Ascending aorta (tissue), 2 donors: Measurements from ENCODE around the gene DNAJB14. TPM values are rescaled to one million over a fixed set of nuclear protein-coding genes. Genes with fewer than 3 reads are reported as not detected.
A peak's percentile ranks its signal among the peaks of the same experiment; 100 is the strongest.

Source experiments
- DNase-seq, 2 donors: peaks; one replicate each; pipeline ENCODE4 v3.0.0-alpha.2; 2019; ENCODE audit warnings: low spot score in 2 of 2
- H3K27ac ChIP-seq, 2 donors: fragments of 200-600 bp; sonication (generic); one replicate each; pipeline ENCODE4 v1.5.1; 2016 to 2017; ENCODE audit warnings: mild to moderate bottlenecking in 1 of 2
- H3K27me3 ChIP-seq: fragments of 200-600 bp; sonication (generic); one replicate; pipeline ENCODE4 v1.5.1; 2017
- H3K36me3 ChIP-seq, 2 donors: fragments of 200-600 bp; sonication (generic); one replicate each; pipeline ENCODE4 v1.5.1; 2016
- H3K4me1 ChIP-seq, 2 donors: fragments of 200-600 bp; sonication (generic); one replicate each; pipeline ENCODE4 v1.5.1; 2016 to 2017; ENCODE audit warnings: mild to moderate bottlenecking in 1 of 2
- H3K4me3 ChIP-seq, 2 donors: fragments of 200-600 bp; sonication (generic); one replicate each; pipeline ENCODE4 v1.5.1; 2016 to 2017; ENCODE audit warnings: mild to moderate bottlenecking in 1 of 2
- H3K9me3 ChIP-seq, 2 donors: fragments of 200-600 bp; sonication (generic); one replicate each; pipeline ENCODE4 v1.5.1; 2016
- intact Hi-C: fragments of 100-400 bp; cut with DNase I; formaldehyde crosslinking; loops from one replicate; pipeline ENCODE4 v1.15.1; 2023
- total RNA-seq: library from RNA; depleted of rRNA; stranded (reverse); fragments of >200 nt; gene quantifications from one replicate; pipeline ENCODE4 v1.1.0, GENCODE V29; 2016
- TF ChIP-seq, protein P1 (sequence below), 3 experiments: fragments of 200-600 bp in 2 of 3; fragments of 450-650 bp in 1 of 3; sonication (generic) in 2 of 3; IDR thresholded peaks; one replicate each; pipeline ENCODE4 v1.5.1; 2016 to 2019; ENCODE audit warnings: antibody characterized with exemption in 3 of 3, mild to moderate bottlenecking in 1 of 3, moderate library complexity in 1 of 3

Gene DNAJB14
- total RNA-seq, 1 donor from 2014 or later: 15.5 TPM

GRCh38 chr4:99917575-99917974, 28.8 kb downstream of the DNAJB14 start:
- H3K9me3 ChIP-seq: no peaks in the 10 kb centered on the region
- H3K4me3 ChIP-seq: no peak overlapping the region
- no peaks in the 10 kb centered on the region for H3K4me1 ChIP-seq
- intact Hi-C loops: no loop called here
- H3K36me3 ChIP-seq: peaks cover 5 to 43% of the 10 kb centered on the region in 2 donors
- no peak for DNase-seq
- TF ChIP-seq, protein P1, sequence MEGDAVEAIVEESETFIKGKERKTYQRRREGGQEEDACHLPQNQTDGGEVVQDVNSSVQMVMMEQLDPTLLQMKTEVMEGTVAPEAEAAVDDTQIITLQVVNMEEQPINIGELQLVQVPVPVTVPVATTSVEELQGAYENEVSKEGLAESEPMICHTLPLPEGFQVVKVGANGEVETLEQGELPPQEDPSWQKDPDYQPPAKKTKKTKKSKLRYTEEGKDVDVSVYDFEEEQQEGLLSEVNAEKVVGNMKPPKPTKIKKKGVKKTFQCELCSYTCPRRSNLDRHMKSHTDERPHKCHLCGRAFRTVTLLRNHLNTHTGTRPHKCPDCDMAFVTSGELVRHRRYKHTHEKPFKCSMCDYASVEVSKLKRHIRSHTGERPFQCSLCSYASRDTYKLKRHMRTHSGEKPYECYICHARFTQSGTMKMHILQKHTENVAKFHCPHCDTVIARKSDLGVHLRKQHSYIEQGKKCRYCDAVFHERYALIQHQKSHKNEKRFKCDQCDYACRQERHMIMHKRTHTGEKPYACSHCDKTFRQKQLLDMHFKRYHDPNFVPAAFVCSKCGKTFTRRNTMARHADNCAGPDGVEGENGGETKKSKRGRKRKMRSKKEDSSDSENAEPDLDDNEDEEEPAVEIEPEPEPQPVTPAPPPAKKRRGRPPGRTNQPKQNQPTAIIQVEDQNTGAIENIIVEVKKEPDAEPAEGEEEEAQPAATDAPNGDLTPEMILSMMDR (IDR thresholded peaks at IDR 0.05): no peak
- H3K27ac ChIP-seq: no peak overlapping the region
- H3K27me3 ChIP-seq: no peaks in the 10 kb centered on the region

GRCh38 chr4:99915449-99915848, 31.0 kb downstream of the DNAJB14 start:
- H3K36me3 ChIP-seq: peaks cover 5 to 40% of the 10 kb centered on the region in 2 donors
- no peaks in the 10 kb centered on the region for H3K4me1 ChIP-seq
- intact Hi-C loops: no loop called here
- no peaks in the 10 kb centered on the region for H3K27me3 ChIP-seq
- no peak overlapping the region for H3K4me3 ChIP-seq
- no peak for DNase-seq
- no peak overlapping the region for H3K27ac ChIP-seq
- TF ChIP-seq, protein P1 (IDR thresholded peaks at IDR 0.05): no peak
- H3K9me3 ChIP-seq: no peaks in the 10 kb centered on the region

DNA sequence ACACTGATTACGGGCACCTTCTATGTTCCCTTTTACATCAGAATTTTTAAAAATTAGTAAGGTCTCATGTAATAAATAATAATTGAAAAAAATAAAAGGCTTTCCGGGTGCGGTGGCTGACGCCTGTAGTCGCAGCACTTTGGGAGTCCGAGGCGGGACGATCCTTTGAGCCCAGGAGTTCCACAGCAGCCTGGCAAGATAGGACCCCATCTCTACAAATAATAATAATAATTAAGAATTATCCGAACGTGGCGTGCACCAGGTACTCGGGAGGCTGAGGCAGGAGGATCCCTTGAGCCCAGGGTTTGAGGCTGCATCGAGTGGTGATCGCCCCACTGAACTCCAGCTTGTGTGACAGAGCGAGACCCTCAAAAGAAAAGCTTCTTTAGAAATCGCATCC, 51.4 kb downstream of the DNAJB14 start:
- peak overlapping the region; percentile 67 to 94 for H3K27ac ChIP-seq
- DNase-seq: no peak
- peak overlapping the region; percentile 65 to 99 for H3K4me3 ChIP-seq
- peaks cover 0 to 15% of the 10 kb centered on the region in 2 donors for H3K4me1 ChIP-seq
- H3K9me3 ChIP-seq: no peaks in the 10 kb centered on the region
- H3K36me3 ChIP-seq: peaks cover 0 to 3% of the 10 kb centered on the region in 2 donors
- intact Hi-C loops: loop anchor here (1.0 kb wide), 2 partner anchors 51 to 332 kb away; partner anchors contain the start of gene DNAJB14
- TF ChIP-seq, protein P1 (IDR thresholded peaks at IDR 0.05): no peak
- no peaks in the 10 kb centered on the region for H3K27me3 ChIP-seq

- peak within 1 kb of the TSS; percentile 88 to 94 for H3K27ac ChIP-seq
- peak; percentile 60 to 95 for DNase-seq
- H3K9me3 ChIP-seq: no peaks in the 10 kb centered on the region
- TF ChIP-seq, protein P1 (IDR thresholded peaks at IDR 0.05): no peak
- peaks cover 0 to 3% of the 10 kb centered on the region in 2 donors for H3K36me3 ChIP-seq
- H3K4me1 ChIP-seq: peaks cover 0 to 15% of the 10 kb centered on the region in 2 donors
- intact Hi-C loops: loop anchor here (1.0 kb wide), 2 partner anchors 52 to 331 kb away; partner anchors contain the start of gene DNAJB14
- H3K27me3 ChIP-seq: no peaks in the 10 kb centered on the region
- peak within 1 kb of the TSS; percentile 65 to 99 for H3K4me3 ChIP-seq
Measured at GRCh38 chr4:99894161-99894997, 52.0 kb downstream of the DNAJB14 start, which contains the start of gene LAMTOR3. Gene LAMTOR3, minus strand, starts transcription at chr4:99894427. Its CDS starts 464 bp downstream, at chr4:99893963.

- intact Hi-C loops: loop anchor here (1.0 kb wide), 2 partner anchors 53 to 330 kb away; partner anchors contain the start of gene DNAJB14
- DNase-seq: no peak
- Histone ChIP-seq H3K27me3 (no peaks in the 10 kb centered on the region), H3K4me1 (peaks cover 0 to 15% of the 10 kb centered on the region in 2 donors), H3K27ac (peak overlapping the region; percentile 88 to 94), H3K4me3 (peak overlapping the region; percentile 65 to 99), H3K36me3 (peaks cover 0 to 3% of the 10 kb centered on the region in 2 donors), H3K9me3 (no peaks in the 10 kb centered on the region)
- TF ChIP-seq, protein P1 (IDR thresholded peaks at IDR 0.05): no peak
Measured at GRCh38 chr4:99893839-99894160, 52.6 kb downstream of the DNAJB14 start.
